HepG2 (cell line): Measurements from ENCODE around the gene BLOC1S1. TPM values are rescaled to one million over a fixed set of nuclear protein-coding genes. Genes with fewer than 3 reads are reported as not detected.

ENCODE experiments used
- ARHGAP35 ChIP-seq: sonication (generic); formaldehyde crosslinking; IDR thresholded peaks from 2 replicates; pipeline ENCODE4 v1.9.0; 2022; ENCODE audit warnings: mild to moderate bottlenecking, inconsistent platforms, moderate library complexity, missing genetic modification reagents, borderline replicate concordance
- GATA4 ChIP-seq: sonication (generic); IDR thresholded peaks from 2 replicates; pipeline ENCODE4 v1.6.1; 2016; ENCODE audit warnings: antibody characterized with exemption, low read depth, borderline replicate concordance
- HIVEP1 ChIP-seq: sonication (generic); formaldehyde crosslinking; IDR thresholded peaks from 2 replicates; pipeline ENCODE4 v1.4.0; 2020; ENCODE audit warnings: mild to moderate bottlenecking, missing genetic modification reagents
- HNF4A ChIP-seq: sonication (generic); formaldehyde crosslinking; IDR thresholded peaks from 2 replicates; pipeline ENCODE4 v1.4.0; 2020; ENCODE audit warnings: missing genetic modification reagents
- HNRNPL ChIP-seq: fragments of 200-400 bp; formaldehyde crosslinking; IDR thresholded peaks from 2 replicates; pipeline ENCODE4 v1.6.1; 2017; ENCODE audit warnings: mild to moderate bottlenecking, low read depth, low read length
- PHF21A ChIP-seq: sonication (generic); formaldehyde crosslinking; IDR thresholded peaks from 2 replicates; pipeline ENCODE4 v1.5.0; 2020; ENCODE audit warnings: mild to moderate bottlenecking, missing genetic modification reagents
- REXO4 ChIP-seq: sonication (generic); formaldehyde crosslinking; IDR thresholded peaks from 2 replicates; pipeline ENCODE4 v1.8.0; 2022; ENCODE audit warnings: missing genetic modification reagents, mild to moderate bottlenecking, borderline replicate concordance
- SNAI1 ChIP-seq: sonication (generic); formaldehyde crosslinking; IDR thresholded peaks from 2 replicates; pipeline ENCODE4 v1.5.0; 2020; ENCODE audit warnings: mild to moderate bottlenecking, missing genetic modification reagents, borderline replicate concordance
- TARDBP ChIP-seq: sonication (generic); formaldehyde crosslinking; IDR thresholded peaks from 2 replicates; pipeline ENCODE4 v1.8.0; 2022; ENCODE audit warnings: mild to moderate bottlenecking, missing genetic modification reagents
- TBX3 ChIP-seq: fragments of 450-650 bp; IDR thresholded peaks from 2 replicates; pipeline ENCODE4 v1.6.1; 2017; ENCODE audit warnings: antibody characterized with exemption, mild to moderate bottlenecking, inconsistent platforms, borderline replicate concordance
- YEATS4 ChIP-seq: sonication (generic); formaldehyde crosslinking; IDR thresholded peaks from 2 replicates; pipeline ENCODE4 v1.4.0; 2020; ENCODE audit warnings: missing genetic modification reagents, borderline replicate concordance
- ZFP62 ChIP-seq: sonication (generic); formaldehyde crosslinking; IDR thresholded peaks from 2 replicates; pipeline ENCODE4 v1.4.0; 2020; ENCODE audit warnings: missing genetic modification reagents
- ZMYM3 ChIP-seq: sonication (generic); formaldehyde crosslinking; IDR thresholded peaks from 2 replicates; pipeline ENCODE4 v1.5.1; 2020; ENCODE audit warnings: mild to moderate bottlenecking, missing genetic modification reagents
- ZNF121 ChIP-seq: sonication (generic); formaldehyde crosslinking; IDR thresholded peaks from 2 replicates; pipeline ENCODE4 v1.5.0; 2020; ENCODE audit warnings: mild to moderate bottlenecking, missing genetic modification reagents
- ZNF30 ChIP-seq: sonication (generic); formaldehyde crosslinking; IDR thresholded peaks from 2 replicates; pipeline ENCODE4 v1.5.0; 2020; ENCODE audit warnings: mild to moderate bottlenecking, missing genetic modification reagents
- ZNF317 ChIP-seq: sonication (generic); formaldehyde crosslinking; IDR thresholded peaks from 2 replicates; pipeline ENCODE4 v1.5.0; 2020; ENCODE audit warnings: mild to moderate bottlenecking, missing genetic modification reagents
- ZNF564 ChIP-seq: sonication (generic); formaldehyde crosslinking; IDR thresholded peaks from 2 replicates; pipeline ENCODE4 v1.8.1; 2023; ENCODE audit warnings: mild to moderate bottlenecking, missing genetic modification reagents
- ZNF766 ChIP-seq: sonication (generic); formaldehyde crosslinking; IDR thresholded peaks from 2 replicates; pipeline ENCODE4 v1.5.0; 2020; ENCODE audit warnings: missing genetic modification reagents, borderline replicate concordance
- ZNF772 ChIP-seq: sonication (generic); formaldehyde crosslinking; IDR thresholded peaks from 2 replicates; pipeline ENCODE4 v1.5.0; 2020; ENCODE audit warnings: mild to moderate bottlenecking, missing genetic modification reagents
- ZNF782 ChIP-seq: sonication (generic); formaldehyde crosslinking; IDR thresholded peaks from 2 replicates; pipeline ENCODE4 v1.4.0; 2020; ENCODE audit warnings: missing genetic modification reagents, mild to moderate bottlenecking, borderline replicate concordance
- ZNF883 ChIP-seq: sonication (generic); formaldehyde crosslinking; IDR thresholded peaks from 2 replicates; pipeline ENCODE4 v1.5.1; 2020; ENCODE audit warnings: mild to moderate bottlenecking, missing genetic modification reagents; ENCODE audit errors: not compliant biosample characterization
- polyA plus RNA-seq, 8 experiments: library from polyadenylated mRNA; depleted of rRNA in 3 of 8; stranded (reverse) in 7 of 8; unstranded in 1 of 8; fragments of >200 nt; fragmentation: Illumina TruSeq in 4 of 8; extraction: Trizol in 4 of 8; gene quantifications; 2 replicates each; pipeline versions ENCODE4 v1.2.1 to v1.2.3, GENCODE V29; 2011 to 2016; ENCODE audit warnings: low read depth in 4 of 8, missing spikeins in 1 of 8, mixed read lengths in 1 of 8; ENCODE audit not compliant: insufficient read depth in 1 of 8
- total RNA-seq, 5 experiments: library from RNA; depleted of rRNA; stranded (reverse); fragments of >200 nt; fragmentation: Illumina TruSeq; extraction: Trizol; gene quantifications; 2 replicates each; pipeline ENCODE4 v1.2.3, GENCODE V29; 2016; ENCODE audit warnings: low read depth in 1 of 5
- TF ChIP-seq, protein P1 (sequence below): IDR thresholded peaks from 2 replicates; pipeline ENCODE4 v1.6.1; 2018; ENCODE audit warnings: missing genetic modification reagents
- TF ChIP-seq, protein P2 (sequence below): sonication (generic); formaldehyde crosslinking; IDR thresholded peaks from 2 replicates; pipeline ENCODE4 v1.4.0; 2020; ENCODE audit warnings: missing genetic modification reagents
- TF ChIP-seq, protein P3 (sequence below): sonication (generic); formaldehyde crosslinking; IDR thresholded peaks from 2 replicates; pipeline ENCODE4 v1.4.0; 2020; ENCODE audit warnings: missing genetic modification reagents, borderline replicate concordance
- TF ChIP-seq, protein P4 (sequence below): sonication (generic); formaldehyde crosslinking; IDR thresholded peaks from 2 replicates; pipeline ENCODE4 v1.5.0; 2020; ENCODE audit warnings: mild to moderate bottlenecking, missing genetic modification reagents

The BLOC1S1 gene
- total and polyA plus RNA-seq, 2 of the 13 experiments (the other 11 are each of a cell fraction or from before 2014, with no cell fraction given), result 55.1 to 95.3 TPM

DNA sequence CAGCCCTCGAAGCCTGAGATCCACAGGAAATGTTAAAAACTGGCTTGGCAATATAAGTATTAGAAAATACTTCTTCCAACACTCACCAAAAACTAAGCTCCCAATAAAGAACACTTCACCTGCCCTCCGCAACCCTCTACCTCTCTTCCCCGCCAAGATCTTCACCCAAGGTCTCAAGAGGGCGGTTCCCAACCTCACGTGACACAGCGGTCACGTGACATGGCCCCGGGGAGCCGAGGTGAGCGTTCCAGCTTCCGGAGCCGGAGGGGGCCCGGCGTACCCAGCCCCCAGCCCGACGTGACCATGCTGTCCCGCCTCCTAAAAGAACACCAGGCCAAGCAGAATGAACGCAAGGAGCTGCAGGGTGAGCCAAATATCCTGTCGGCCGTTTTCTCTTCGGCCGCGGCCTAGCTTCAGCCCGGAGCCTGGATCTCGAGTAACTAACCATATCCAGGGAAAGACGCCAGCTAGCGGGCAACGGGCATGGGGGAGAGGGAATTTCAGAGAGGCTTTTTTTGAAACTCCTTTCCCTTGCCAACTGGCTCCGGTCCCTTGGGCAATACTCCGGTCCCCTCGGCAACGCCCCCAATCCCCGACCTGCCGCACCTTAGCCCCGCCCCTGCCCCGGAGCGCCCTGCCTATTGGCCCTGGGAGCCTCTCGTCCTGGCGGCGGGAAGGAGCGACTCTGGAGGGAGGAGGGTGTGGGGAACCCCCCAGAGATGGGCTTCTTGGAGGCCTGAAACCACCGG is at the start of gene BLOC1S1 (continued):
- TF ChIP-seq TARDBP (CRISPR knock-in tag) (peak; percentile 81), ZNF766 (CRISPR knock-in tag) (no peak), ZNF317 (CRISPR knock-in tag) (no peak), HNF4A (CRISPR knock-in tag) (peak; percentile 27; the same call in 1 of the 2 replicates), ZNF782 (CRISPR knock-in tag) (0 out of 2 replicates have a peak, but pooled peaks have one; percentile 30), ZNF121 (CRISPR knock-in tag) (no peak), ZNF883 (CRISPR knock-in tag) (peak; percentile 71), ZMYM3 (CRISPR knock-in tag) (no peak), REXO4 (CRISPR knock-in tag) (no peak), HNRNPL (no peak), ZNF772 (CRISPR knock-in tag) (peak; percentile 62; the same call in 1 of the 2 replicates), SNAI1 (CRISPR knock-in tag) (no peak), YEATS4 (CRISPR knock-in tag) (peak; percentile 84), ZNF30 (no peak), ZNF564 (CRISPR knock-in tag) (no peak), HIVEP1 (CRISPR knock-in tag) (no peak), PHF21A (CRISPR knock-in tag) (peak; percentile 81), ZFP62 (no peak), GATA4 (no peak), ARHGAP35 (CRISPR knock-in tag) (no peak), TBX3 (no peak)
- TF ChIP-seq, protein P1, sequence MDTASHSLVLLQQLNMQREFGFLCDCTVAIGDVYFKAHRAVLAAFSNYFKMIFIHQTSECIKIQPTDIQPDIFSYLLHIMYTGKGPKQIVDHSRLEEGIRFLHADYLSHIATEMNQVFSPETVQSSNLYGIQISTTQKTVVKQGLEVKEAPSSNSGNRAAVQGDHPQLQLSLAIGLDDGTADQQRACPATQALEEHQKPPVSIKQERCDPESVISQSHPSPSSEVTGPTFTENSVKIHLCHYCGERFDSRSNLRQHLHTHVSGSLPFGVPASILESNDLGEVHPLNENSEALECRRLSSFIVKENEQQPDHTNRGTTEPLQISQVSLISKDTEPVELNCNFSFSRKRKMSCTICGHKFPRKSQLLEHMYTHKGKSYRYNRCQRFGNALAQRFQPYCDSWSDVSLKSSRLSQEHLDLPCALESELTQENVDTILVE (CRISPR knock-in tag), result peak; percentile 69; the same call in 1 of the 2 replicates
- TF ChIP-seq, protein P2, sequence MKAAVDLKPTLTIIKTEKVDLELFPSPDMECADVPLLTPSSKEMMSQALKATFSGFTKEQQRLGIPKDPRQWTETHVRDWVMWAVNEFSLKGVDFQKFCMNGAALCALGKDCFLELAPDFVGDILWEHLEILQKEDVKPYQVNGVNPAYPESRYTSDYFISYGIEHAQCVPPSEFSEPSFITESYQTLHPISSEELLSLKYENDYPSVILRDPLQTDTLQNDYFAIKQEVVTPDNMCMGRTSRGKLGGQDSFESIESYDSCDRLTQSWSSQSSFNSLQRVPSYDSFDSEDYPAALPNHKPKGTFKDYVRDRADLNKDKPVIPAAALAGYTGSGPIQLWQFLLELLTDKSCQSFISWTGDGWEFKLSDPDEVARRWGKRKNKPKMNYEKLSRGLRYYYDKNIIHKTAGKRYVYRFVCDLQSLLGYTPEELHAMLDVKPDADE, result no peak
- TF ChIP-seq, protein P3, sequence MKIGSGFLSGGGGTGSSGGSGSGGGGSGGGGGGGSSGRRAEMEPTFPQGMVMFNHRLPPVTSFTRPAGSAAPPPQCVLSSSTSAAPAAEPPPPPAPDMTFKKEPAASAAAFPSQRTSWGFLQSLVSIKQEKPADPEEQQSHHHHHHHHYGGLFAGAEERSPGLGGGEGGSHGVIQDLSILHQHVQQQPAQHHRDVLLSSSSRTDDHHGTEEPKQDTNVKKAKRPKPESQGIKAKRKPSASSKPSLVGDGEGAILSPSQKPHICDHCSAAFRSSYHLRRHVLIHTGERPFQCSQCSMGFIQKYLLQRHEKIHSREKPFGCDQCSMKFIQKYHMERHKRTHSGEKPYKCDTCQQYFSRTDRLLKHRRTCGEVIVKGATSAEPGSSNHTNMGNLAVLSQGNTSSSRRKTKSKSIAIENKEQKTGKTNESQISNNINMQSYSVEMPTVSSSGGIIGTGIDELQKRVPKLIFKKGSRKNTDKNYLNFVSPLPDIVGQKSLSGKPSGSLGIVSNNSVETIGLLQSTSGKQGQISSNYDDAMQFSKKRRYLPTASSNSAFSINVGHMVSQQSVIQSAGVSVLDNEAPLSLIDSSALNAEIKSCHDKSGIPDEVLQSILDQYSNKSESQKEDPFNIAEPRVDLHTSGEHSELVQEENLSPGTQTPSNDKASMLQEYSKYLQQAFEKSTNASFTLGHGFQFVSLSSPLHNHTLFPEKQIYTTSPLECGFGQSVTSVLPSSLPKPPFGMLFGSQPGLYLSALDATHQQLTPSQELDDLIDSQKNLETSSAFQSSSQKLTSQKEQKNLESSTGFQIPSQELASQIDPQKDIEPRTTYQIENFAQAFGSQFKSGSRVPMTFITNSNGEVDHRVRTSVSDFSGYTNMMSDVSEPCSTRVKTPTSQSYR (CRISPR knock-in tag), result peak; percentile 68
- TF ChIP-seq, protein P4, sequence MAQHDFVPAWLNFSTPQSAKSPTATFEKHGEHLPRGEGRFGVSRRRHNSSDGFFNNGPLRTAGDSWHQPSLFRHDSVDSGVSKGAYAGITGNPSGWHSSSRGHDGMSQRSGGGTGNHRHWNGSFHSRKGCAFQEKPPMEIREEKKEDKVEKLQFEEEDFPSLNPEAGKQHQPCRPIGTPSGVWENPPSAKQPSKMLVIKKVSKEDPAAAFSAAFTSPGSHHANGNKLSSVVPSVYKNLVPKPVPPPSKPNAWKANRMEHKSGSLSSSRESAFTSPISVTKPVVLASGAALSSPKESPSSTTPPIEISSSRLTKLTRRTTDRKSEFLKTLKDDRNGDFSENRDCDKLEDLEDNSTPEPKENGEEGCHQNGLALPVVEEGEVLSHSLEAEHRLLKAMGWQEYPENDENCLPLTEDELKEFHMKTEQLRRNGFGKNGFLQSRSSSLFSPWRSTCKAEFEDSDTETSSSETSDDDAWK (CRISPR knock-in tag), result no peak
